ENCODE measurements around the gene ZMIZ1. TPM values are rescaled to one million over a fixed set of nuclear protein-coding genes. Genes with fewer than 3 reads are reported as not detected.

ZMIZ1 gene
- total RNA-seq, 1 experiment from 2014 or later, result 35.8 TPM

GRCh38 chr10:79129361-79129997 lies 60.7 kb downstream of the ZMIZ1 start:
- intact Hi-C loops (cut with micrococcal nuclease; ENCODE audit: unreplicated experiment), result loop anchor here (2.0 kb wide), 1 partner anchor 65 kb away; no protein-coding TSS in a partner anchor
- peaks cover 38% of the 10 kb centered on the region for H3K4me1 ChIP-seq (ENCODE audit: insufficient read depth, low read length, poor library complexity, severe bottlenecking)
- H3K27me3 ChIP-seq (replicated peaks; ENCODE audit: insufficient read depth, low read depth, low read length, poor library complexity), result no peaks in the 10 kb centered on the region
- no peaks in the 10 kb centered on the region for H3K36me3 ChIP-seq (ENCODE audit: insufficient read depth, low read length, poor library complexity, severe bottlenecking)
- DNase-seq (ENCODE audit: low spot score), result peak; percentile 85
- ChIA-PET CTCF (interaction anchor here (0.6 kb wide), 1 partner anchor 51 kb away, joined by 3 read pairs; no protein-coding TSS in a partner anchor), POLR2A (ENCODE audit: low non-redundant PET) (no interaction called here)
- TF ChIP-seq CTCF (conservative IDR thresholded peaks at IDR 0.05; ENCODE audit: low read depth, low read length) (no peak), EZH2 (IDR thresholded peaks at IDR 0.05; ENCODE audit: borderline replicate concordance, low read depth, low read length, poor library complexity, severe bottlenecking) (no peak)
- H3K27ac ChIP-seq (ENCODE audit: low read depth, low read length, poor library complexity, severe bottlenecking), result peak overlapping the region; percentile 64
- BruUV-seq (replicated peaks), result no TSS peak
- no peaks in the 10 kb centered on the region for H3K9me3 ChIP-seq (ENCODE audit: low read depth, low read length, poor library complexity, severe bottlenecking)
- no peak overlapping the region for H3K4me3 ChIP-seq (ENCODE audit: low read depth, low read length, poor library complexity, severe bottlenecking)

GRCh38 chr10:79130255-79130654 lies 61.5 kb downstream of the ZMIZ1 start:
- CTCF ChIA-PET, result interaction anchor here (0.6 kb wide), 1 partner anchor 52 kb away, joined by 3 read pairs; no protein-coding TSS in a partner anchor
- H3K4me3 ChIP-seq (ENCODE audit: low read depth, low read length, poor library complexity, severe bottlenecking), result no peak overlapping the region
- TF ChIP-seq CTCF (conservative IDR thresholded peaks at IDR 0.05; ENCODE audit: low read depth, low read length) (no peak), EZH2 (IDR thresholded peaks at IDR 0.05; ENCODE audit: borderline replicate concordance, low read depth, low read length, poor library complexity, severe bottlenecking) (no peak)
- no peak overlapping the region for H3K27ac ChIP-seq (ENCODE audit: low read depth, low read length, poor library complexity, severe bottlenecking)
- H3K9me3 ChIP-seq (ENCODE audit: low read depth, low read length, poor library complexity, severe bottlenecking), result no peaks in the 10 kb centered on the region
- POLR2A ChIA-PET (ENCODE audit: low non-redundant PET), result no interaction called here
- DNase-seq (ENCODE audit: low spot score), result no peak
- no peaks in the 10 kb centered on the region for H3K27me3 ChIP-seq (replicated peaks; ENCODE audit: insufficient read depth, low read depth, low read length, poor library complexity)
- H3K36me3 ChIP-seq (ENCODE audit: insufficient read depth, low read length, poor library complexity, severe bottlenecking), result no peaks in the 10 kb centered on the region
- no TSS peak for BruUV-seq (replicated peaks)
- intact Hi-C loops (cut with micrococcal nuclease; ENCODE audit: unreplicated experiment), result no loop called here
- peaks cover 38% of the 10 kb centered on the region for H3K4me1 ChIP-seq (ENCODE audit: insufficient read depth, low read length, poor library complexity, severe bottlenecking)

- no peak overlapping the region for H3K4me3 ChIP-seq (ENCODE audit: low read depth, low read length, poor library complexity, severe bottlenecking)
- BruUV-seq (replicated peaks), result no TSS peak
- intact Hi-C loops (cut with micrococcal nuclease; ENCODE audit: unreplicated experiment), result no loop called here
- no peaks in the 10 kb centered on the region for H3K36me3 ChIP-seq (ENCODE audit: insufficient read depth, low read length, poor library complexity, severe bottlenecking)
- peaks cover 38% of the 10 kb centered on the region for H3K4me1 ChIP-seq (ENCODE audit: insufficient read depth, low read length, poor library complexity, severe bottlenecking)
- CTCF ChIA-PET, result no interaction called here
- no peak for TF ChIP-seq EZH2 (IDR thresholded peaks at IDR 0.05; ENCODE audit: borderline replicate concordance, low read depth, low read length, poor library complexity, severe bottlenecking)
- TF ChIP-seq CTCF (conservative IDR thresholded peaks at IDR 0.05; ENCODE audit: low read depth, low read length), result no peak
- no peak for DNase-seq (ENCODE audit: low spot score)
- H3K9me3 ChIP-seq (ENCODE audit: low read depth, low read length, poor library complexity, severe bottlenecking), result no peaks in the 10 kb centered on the region
- POLR2A ChIA-PET (ENCODE audit: low non-redundant PET), result interaction anchor here (0.6 kb wide), 1 partner anchor 12 kb away, joined by 15 read pairs; no protein-coding TSS in a partner anchor
- H3K27me3 ChIP-seq (replicated peaks; ENCODE audit: insufficient read depth, low read depth, low read length, poor library complexity), result no peaks in the 10 kb centered on the region
- H3K27ac ChIP-seq (ENCODE audit: low read depth, low read length, poor library complexity, severe bottlenecking), result no peak overlapping the region
These were observed 62.1 kb downstream of the ZMIZ1 start for GRCh38 chr10:79130846-79131245.
